Kidney epithelial cell (primary cell): ENCODE results near the gene CCDC188. TPM values are rescaled to one million over a fixed set of nuclear protein-coding genes. Genes with fewer than 3 reads are reported as not detected.

ENCODE experiments used
- DNase-seq: peaks from one replicate; pipeline ENCODE4 v3.0.0-alpha.2; 2010; ENCODE audit warnings: low read depth
- H3K27me3 ChIP-seq: 2 replicates; pipeline ENCODE4 v1.6.0; 2011; ENCODE audit warnings: low read length; ENCODE audit not compliant: control insufficient read depth, insufficient read depth
- H3K36me3 ChIP-seq: 2 replicates; pipeline ENCODE4 v1.5.1; 2011; ENCODE audit warnings: low read length; ENCODE audit not compliant: control insufficient read depth, insufficient read depth
- H3K4me3 ChIP-seq: 2 replicates; pipeline ENCODE4 v1.5.1; 2011; ENCODE audit warnings: low read depth, mild to moderate bottlenecking, control low read depth, low read length
- CTCF ChIP-seq: IDR thresholded peaks from 2 replicates; pipeline ENCODE4 v1.5.1; 2011; ENCODE audit warnings: mild to moderate bottlenecking, moderate library complexity, low read length, control low read depth, inconsistent platforms; ENCODE audit not compliant: insufficient read depth, poor library complexity, severe bottlenecking
- total RNA-seq: library from RNA; depleted of rRNA; stranded (reverse); fragments of >200 nt; gene quantifications from 2 replicates; pipeline ENCODE4 v1.2.3, GENCODE V29; 2015

CCDC188 gene
- total RNA-seq, 1 donor from 2014 or later: 1.8 TPM

GRCh38 chr22:20182365-20182764 is 31.5 kb upstream of the CCDC188 start:
- no peak for DNase-seq
- no peak for TF ChIP-seq CTCF
- peaks cover 35% of the 10 kb centered on the region for H3K27me3 ChIP-seq
- H3K36me3 ChIP-seq: no peaks in the 10 kb centered on the region
- H3K4me3 ChIP-seq: no peak overlapping the region

GRCh38 chr22:20181884-20182236 is 31.0 kb upstream of the CCDC188 start:
- no peak for TF ChIP-seq CTCF
- peaks cover 35% of the 10 kb centered on the region for H3K27me3 ChIP-seq
- no peak for DNase-seq
- no peaks in the 10 kb centered on the region for H3K36me3 ChIP-seq
- H3K4me3 ChIP-seq: no peak overlapping the region

GRCh38 chr22:20181194-20181883 is 30.5 kb upstream of the CCDC188 start:
- H3K4me3 ChIP-seq: no peak overlapping the region
- peaks cover 38% of the 10 kb centered on the region for H3K27me3 ChIP-seq
- no peaks in the 10 kb centered on the region for H3K36me3 ChIP-seq

GRCh38 chr22:20180640-20181039 is 29.8 kb upstream of the CCDC188 start:
- Histone ChIP-seq H3K36me3 (no peaks in the 10 kb centered on the region), H3K4me3 (no peak overlapping the region), H3K27me3 (peaks cover 33% of the 10 kb centered on the region)
- no peak for TF ChIP-seq CTCF
- no peak for DNase-seq

More at GRCh38 chr22:20181194-20181883, 30.5 kb upstream of the CCDC188 start:
- no peak for TF ChIP-seq CTCF
- DNase-seq: no peak

GRCh38 chr22:20180245-20180630 is 29.4 kb upstream of the CCDC188 start:
- H3K4me3 ChIP-seq: no peak overlapping the region
- TF ChIP-seq CTCF: peak; percentile 50
- no peak for DNase-seq
- H3K36me3 ChIP-seq: no peaks in the 10 kb centered on the region
- H3K27me3 ChIP-seq: peaks cover 35% of the 10 kb centered on the region
